Activated naive CD4-positive, alpha-beta T cell treated with anti-CD3 and anti-CD28 coated beads for 36 hours (primary cell): Measurements from ENCODE around the gene MMD. TPM values are rescaled to one million over a fixed set of nuclear protein-coding genes. Genes with fewer than 3 reads are reported as not detected.

ENCODE experiments used
- CTCF ChIA-PET: fragments of 350-600 bp; sonication (Branson Sonifier 250); formaldehyde crosslinking; loops from one replicate; lab custom pipeline; 2021; ENCODE audit warnings: antibody characterized with exemption; lab: Charles Lee
- DNase-seq: peaks from one replicate; pipeline ENCODE4 v3.0.0-alpha.2; 2020
- H3K27ac Mint-ChIP-seq: one replicate; pipeline ENCODE4 v1.8.0; 2021; ENCODE audit warnings: mild to moderate bottlenecking, mixed read lengths
- H3K27me3 Mint-ChIP-seq: one replicate; pipeline ENCODE4 v1.8.0; 2021; ENCODE audit warnings: low read depth, mixed read lengths
- H3K36me3 Mint-ChIP-seq: one replicate; pipeline ENCODE4 v1.8.0; 2021; ENCODE audit warnings: low read depth, mixed read lengths
- H3K4me1 Mint-ChIP-seq: one replicate; pipeline ENCODE4 v1.8.0; 2021; ENCODE audit warnings: low read depth, mixed read lengths
- H3K4me3 Mint-ChIP-seq: one replicate; pipeline ENCODE4 v1.8.0; 2021; ENCODE audit warnings: mild to moderate bottlenecking, moderate library complexity, mixed read lengths
- H3K9me3 Mint-ChIP-seq: one replicate; pipeline ENCODE4 v1.8.0; 2021; ENCODE audit warnings: mixed read lengths
- intact Hi-C: fragments of 100-400 bp; cut with micrococcal nuclease; formaldehyde crosslinking; loops from one replicate; pipeline ENCODE4 v1.15.1; 2023
- total RNA-seq, 2 experiments: library from RNA; stranded (reverse); gene quantifications; one replicate each; pipeline ENCODE4 v1.2.3, GENCODE V29; 2021

MMD gene
- total RNA-seq, 2 experiments from 2014 or later: 26.2 to 27.7 TPM

DNA sequence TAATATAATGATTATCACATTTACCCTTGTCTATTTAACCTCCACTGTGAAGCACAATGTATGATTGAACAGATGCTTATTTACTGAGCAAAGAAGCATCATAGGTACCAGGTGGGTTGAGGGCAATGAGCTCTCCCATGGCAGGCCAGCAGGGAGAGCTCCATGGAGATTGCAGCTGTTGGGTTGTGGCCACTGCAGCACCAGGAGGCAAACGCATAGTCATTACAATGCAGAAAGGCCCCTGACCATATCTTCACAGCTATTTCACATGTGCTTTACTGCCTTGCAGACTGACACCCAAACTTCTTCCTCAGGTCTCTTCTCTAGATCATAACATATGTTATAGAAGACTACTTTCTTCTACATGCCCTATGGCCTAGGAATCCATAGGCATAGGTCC lies 75.0 kb downstream of the MMD start:
- no peak overlapping the region for H3K27ac Mint-ChIP-seq
- H3K27me3 Mint-ChIP-seq: peaks cover 2% of the 10 kb centered on the region
- DNase-seq: no peak
- no peak overlapping the region for H3K4me3 Mint-ChIP-seq
- no peaks in the 10 kb centered on the region for H3K36me3 Mint-ChIP-seq
- H3K4me1 Mint-ChIP-seq: peaks cover 6% of the 10 kb centered on the region
- CTCF ChIA-PET: interaction anchor here (0.6 to 4.2 kb wide), 4 partner anchors 10 to 354 kb away, joined by 3 to 31 read pairs (median 10); no protein-coding TSS in a partner anchor
- no peaks in the 10 kb centered on the region for H3K9me3 Mint-ChIP-seq
- intact Hi-C loops: no loop called here

GRCh38 chr17:55345132-55345531 lies 76.5 kb downstream of the MMD start:
- intact Hi-C loops: no loop called here
- Mint-ChIP-seq H3K27me3 (peaks cover 4% of the 10 kb centered on the region), H3K36me3 (no peaks in the 10 kb centered on the region), H3K27ac (no peak overlapping the region), H3K4me1 (peaks cover 6% of the 10 kb centered on the region), H3K9me3 (no peaks in the 10 kb centered on the region), H3K4me3 (no peak overlapping the region)
- CTCF ChIA-PET: interaction anchor here (0.6 to 2.1 kb wide), 4 partner anchors 13 to 1616 kb away, joined by 3 to 4 read pairs (median 4); partner anchors contain the start of gene COIL
- DNase-seq: no peak

GRCh38 chr17:55344514-55344997 lies 77.1 kb downstream of the MMD start:
- DNase-seq: no peak
- intact Hi-C loops: no loop called here
- Mint-ChIP-seq H3K27me3 (peaks cover 5% of the 10 kb centered on the region), H3K36me3 (no peaks in the 10 kb centered on the region), H3K9me3 (no peaks in the 10 kb centered on the region), H3K27ac (no peak overlapping the region), H3K4me1 (peaks cover 6% of the 10 kb centered on the region), H3K4me3 (no peak overlapping the region)
- CTCF ChIA-PET: interaction anchor here (0.5 to 2.1 kb wide), 4 partner anchors 14 to 1278 kb away, joined by 3 to 4 read pairs (median 3); no protein-coding TSS in a partner anchor

DNA sequence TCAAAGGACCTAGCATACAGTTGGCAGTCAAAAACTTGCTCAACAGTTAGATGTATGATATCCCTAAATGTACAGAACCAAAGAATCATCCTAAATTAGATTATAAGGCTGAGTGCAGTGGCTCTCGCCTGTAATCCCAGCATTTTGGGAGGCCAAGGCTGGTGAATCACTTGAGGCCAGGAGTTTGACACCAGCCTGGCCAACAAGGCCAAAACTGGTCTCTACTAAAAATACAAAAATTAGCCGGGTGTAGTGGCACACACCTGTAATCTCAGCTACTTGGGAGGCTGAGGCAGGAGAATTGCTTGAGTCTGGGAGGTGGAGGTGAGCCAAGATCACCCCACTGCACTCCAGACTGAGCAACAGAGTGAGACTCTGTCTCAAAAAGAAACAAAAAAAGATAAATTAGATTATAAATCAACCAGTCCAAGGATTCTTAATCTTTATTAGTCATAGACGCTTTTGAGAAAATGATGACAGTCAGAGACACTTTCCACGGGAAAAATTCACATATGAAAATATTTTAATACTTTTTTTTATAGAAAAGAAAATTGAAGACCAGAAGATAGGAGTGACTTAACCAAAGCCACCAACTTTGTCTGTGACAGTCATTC lies 77.6 kb downstream of the MMD start:
- no peak overlapping the region for H3K4me3 Mint-ChIP-seq
- H3K27ac Mint-ChIP-seq: no peak overlapping the region
- no peaks in the 10 kb centered on the region for H3K9me3 Mint-ChIP-seq
- no peaks in the 10 kb centered on the region for H3K36me3 Mint-ChIP-seq
- peaks cover 8% of the 10 kb centered on the region for H3K27me3 Mint-ChIP-seq
- CTCF ChIA-PET: interaction anchor here (0.9 to 2.1 kb wide), 2 partner anchors 14 to 351 kb away, joined by 3 to 4 read pairs; no protein-coding TSS in a partner anchor
- intact Hi-C loops: no loop called here
- DNase-seq: no peak
- peaks cover 6% of the 10 kb centered on the region for H3K4me1 Mint-ChIP-seq

GRCh38 chr17:55342800-55343585 lies 78.6 kb downstream of the MMD start:
- no peaks in the 10 kb centered on the region for H3K9me3 Mint-ChIP-seq
- intact Hi-C loops: no loop called here
- peaks cover 13% of the 10 kb centered on the region for H3K27me3 Mint-ChIP-seq
- peaks cover 3% of the 10 kb centered on the region for H3K4me1 Mint-ChIP-seq
- no peak overlapping the region for H3K27ac Mint-ChIP-seq
- no peak overlapping the region for H3K4me3 Mint-ChIP-seq
- no peaks in the 10 kb centered on the region for H3K36me3 Mint-ChIP-seq
- DNase-seq: no peak
- CTCF ChIA-PET: interaction anchor here (0.8 to 2.1 kb wide), 3 partner anchors 9 to 251 kb away, joined by 3 to 6 read pairs (median 4); no protein-coding TSS in a partner anchor

Other genes starting within 250 kb of the MMD start
- gene HLF, start 156.9 kb downstream of the MMD start, total RNA-seq: under 1 TPM; 0.79 to 0.86 TPM
- not detected for gene SMIM36, start 89.6 kb upstream of the MMD start, total RNA-seq